Neural progenitor cell (in vitro differentiated cells): ENCODE results near the gene CEP128. TPM values are rescaled to one million over a fixed set of nuclear protein-coding genes. Genes with fewer than 3 reads are reported as not detected.

Experiments used
- DNase-seq: peaks from one replicate; pipeline ENCODE4 v3.0.0-alpha.2; 2016; ENCODE audit warnings: low spot score
- H2AFZ ChIP-seq: fragments of 200-600 bp; sonication (generic); replicated peaks from 2 replicates; pipeline ENCODE4 v1.6.1; 2016; ENCODE audit warnings: antibody characterized with exemption
- H3F3A ChIP-seq: fragments of 200-600 bp; sonication (generic); 2 replicates; pipeline ENCODE4 v1.6.1; 2016; ENCODE audit warnings: antibody characterized with exemption, low read depth
- H3K27ac ChIP-seq: fragments of 200-600 bp; sonication (generic); 2 replicates; pipeline ENCODE4 v1.5.1; 2016; ENCODE audit warnings: mild to moderate bottlenecking
- H3K27me3 ChIP-seq: fragments of 200-600 bp; sonication (generic); 2 replicates; pipeline ENCODE4 v1.6.1; 2016; ENCODE audit warnings: mild to moderate bottlenecking, moderate library complexity
- H3K36me3 ChIP-seq: fragments of 200-600 bp; sonication (generic); 2 replicates; pipeline ENCODE4 v1.5.1; 2016
- H3K4me1 ChIP-seq: fragments of 200-600 bp; sonication (generic); 2 replicates; pipeline ENCODE4 v1.6.1; 2016; ENCODE audit warnings: mixed run types
- H3K4me2 ChIP-seq: fragments of 200-600 bp; sonication (generic); 2 replicates; pipeline ENCODE4 v1.6.1; 2016
- H3K4me3 ChIP-seq: fragments of 200-600 bp; sonication (generic); 2 replicates; pipeline ENCODE4 v1.5.1; 2016
- H3K79me2 ChIP-seq: fragments of 200-600 bp; sonication (generic); 2 replicates; pipeline ENCODE4 v1.6.1; 2016; ENCODE audit warnings: low read depth
- H3K9ac ChIP-seq: fragments of 200-600 bp; sonication (generic); 2 replicates; pipeline ENCODE4 v1.6.1; 2016
- H3K9me3 ChIP-seq: fragments of 200-600 bp; sonication (generic); 2 replicates; pipeline ENCODE4 v1.5.1; 2016; ENCODE audit warnings: low read depth
- H4K20me1 ChIP-seq: fragments of 200-600 bp; sonication (generic); 2 replicates; pipeline ENCODE4 v1.6.1; 2016; ENCODE audit warnings: low read depth
- H3K27ac Mint-ChIP-seq: 3 replicates; pipeline ENCODE4 v1.8.0; 2021; ENCODE audit warnings: mixed read lengths
- H3K27me3 Mint-ChIP-seq: 2 replicates; pipeline ENCODE4 v1.8.0; 2022; ENCODE audit warnings: low read depth, mild to moderate bottlenecking, inconsistent platforms, moderate library complexity, mixed read lengths; ENCODE audit not compliant: insufficient read depth
- H3K36me3 Mint-ChIP-seq: 3 replicates; pipeline ENCODE4 v1.8.0; 2021; ENCODE audit warnings: mixed read lengths
- H3K4me1 Mint-ChIP-seq: 3 replicates; pipeline ENCODE4 v1.8.0; 2021; ENCODE audit warnings: mixed read lengths
- H3K4me3 Mint-ChIP-seq: 3 replicates; pipeline ENCODE4 v1.8.0; 2021; ENCODE audit warnings: mild to moderate bottlenecking, moderate library complexity, mixed read lengths
- H3K9me3 Mint-ChIP-seq: 3 replicates; pipeline ENCODE4 v1.8.0; 2020; ENCODE audit warnings: mixed read lengths
- CTCF ChIP-seq: fragments of 200-600 bp; sonication (generic); IDR thresholded peaks from 2 replicates; pipeline ENCODE4 v1.5.1; 2017; ENCODE audit warnings: antibody characterized with exemption, mild to moderate bottlenecking
- EZH2 ChIP-seq: fragments of 200-600 bp; sonication (generic); IDR thresholded peaks from 2 replicates; pipeline ENCODE4 v1.6.1; 2017; ENCODE audit warnings: antibody characterized with exemption, mild to moderate bottlenecking, moderate library complexity
- EZH2phosphoT487 ChIP-seq: fragments of 200-600 bp; sonication (generic); IDR thresholded peaks from 2 replicates; pipeline ENCODE4 v1.6.1; 2017; ENCODE audit warnings: antibody characterized with exemption
- total RNA-seq: library from RNA; depleted of rRNA; stranded (reverse); fragments of >200 nt; gene quantifications from 2 replicates; pipeline ENCODE4 v1.2.3, GENCODE V29; 2015; ENCODE audit warnings: low replicate concordance

The CEP128 gene
- total RNA-seq, 1 donor from 2014 or later, result 12.1 TPM

- TF ChIP-seq EZH2 (no peak), CTCF (no peak), EZH2phosphoT487 (no peak)
- no peak overlapping the region for H3K4me2 ChIP-seq
- H3K79me2 ChIP-seq, result no peaks in the 10 kb centered on the region
- H3K4me3 ChIP-seq, result no peak overlapping the region
- no peaks in the 10 kb centered on the region for H3K27me3 Mint-ChIP-seq
- no peaks in the 10 kb centered on the region for H3K36me3 Mint-ChIP-seq
- no peaks in the 10 kb centered on the region for H4K20me1 ChIP-seq
- no peak overlapping the region for H3K27ac ChIP-seq
- no peak overlapping the region for H3K4me3 Mint-ChIP-seq
- no peaks in the 10 kb centered on the region for H3K9me3 ChIP-seq
- no peaks in the 10 kb centered on the region for H3F3A ChIP-seq
- H3K27me3 ChIP-seq, result no peaks in the 10 kb centered on the region
- H3K4me1 ChIP-seq, result no peaks in the 10 kb centered on the region
- no peaks in the 10 kb centered on the region for H3K9me3 Mint-ChIP-seq
- H3K9ac ChIP-seq, result no peak overlapping the region
- no peak overlapping the region for H2AFZ ChIP-seq
- no peaks in the 10 kb centered on the region for H3K36me3 ChIP-seq
- no peak overlapping the region for H3K27ac Mint-ChIP-seq
- no peaks in the 10 kb centered on the region for H3K4me1 Mint-ChIP-seq
- peak; percentile 32 for DNase-seq
Observed at GRCh38 chr14:80576401-80576800, 365.1 kb downstream of the CEP128 start.

- no peaks in the 10 kb centered on the region for H3K9me3 Mint-ChIP-seq
- no peaks in the 10 kb centered on the region for H3K4me1 Mint-ChIP-seq
Observed at GRCh38 chr14:80575763-80576162, 365.8 kb downstream of the CEP128 start.

GRCh38 chr14:80572666-80573065 lies 368.9 kb downstream of the CEP128 start:
- H3K27me3 ChIP-seq, result no peaks in the 10 kb centered on the region
- H3K4me1 ChIP-seq, result no peaks in the 10 kb centered on the region
- no peaks in the 10 kb centered on the region for H3K79me2 ChIP-seq
- H3K4me3 Mint-ChIP-seq, result no peak overlapping the region
- no peaks in the 10 kb centered on the region for H3K36me3 Mint-ChIP-seq
- no peak overlapping the region for H3K27ac ChIP-seq
- H3K36me3 ChIP-seq, result no peaks in the 10 kb centered on the region
- H3K4me1 Mint-ChIP-seq, result no peaks in the 10 kb centered on the region
- H3K27me3 Mint-ChIP-seq, result no peaks in the 10 kb centered on the region
- DNase-seq, result no peak
- no peak overlapping the region for H3K9ac ChIP-seq
- no peak overlapping the region for H3K27ac Mint-ChIP-seq
- H2AFZ ChIP-seq, result no peak overlapping the region
- H4K20me1 ChIP-seq, result no peaks in the 10 kb centered on the region
- no peak for TF ChIP-seq CTCF
- TF ChIP-seq EZH2phosphoT487, result no peak
- no peak for TF ChIP-seq EZH2
- H3K9me3 ChIP-seq, result no peaks in the 10 kb centered on the region
- no peaks in the 10 kb centered on the region for H3F3A ChIP-seq
- no peak overlapping the region for H3K4me3 ChIP-seq
- H3K9me3 Mint-ChIP-seq, result no peaks in the 10 kb centered on the region
- H3K4me2 ChIP-seq, result no peak overlapping the region

More at GRCh38 chr14:80575763-80576162, 365.8 kb downstream of the CEP128 start:
- TF ChIP-seq CTCF (no peak), EZH2 (no peak), EZH2phosphoT487 (no peak)
- H3F3A ChIP-seq, result no peaks in the 10 kb centered on the region
- H2AFZ ChIP-seq, result no peak overlapping the region
- Mint-ChIP-seq H3K36me3 (no peaks in the 10 kb centered on the region), H3K27me3 (no peaks in the 10 kb centered on the region), H3K4me3 (no peak overlapping the region), H3K27ac (no peak overlapping the region)
- no peaks in the 10 kb centered on the region for H3K36me3 ChIP-seq
- DNase-seq, result no peak
- H3K27me3 ChIP-seq, result no peaks in the 10 kb centered on the region
- no peak overlapping the region for H3K4me2 ChIP-seq
- H3K27ac ChIP-seq, result no peak overlapping the region
- H3K79me2 ChIP-seq, result no peaks in the 10 kb centered on the region
- H3K4me1 ChIP-seq, result no peaks in the 10 kb centered on the region
- H3K9ac ChIP-seq, result no peak overlapping the region
- H3K9me3 ChIP-seq, result no peaks in the 10 kb centered on the region
- no peak overlapping the region for H3K4me3 ChIP-seq
- no peaks in the 10 kb centered on the region for H4K20me1 ChIP-seq
